GM12874 (cell line): Measurements from ENCODE around the gene SAP30BP.

Experiments
- CTCF ChIP-seq: IDR thresholded peaks from 2 replicates; pipeline ENCODE4 v1.5.1; 2011; ENCODE audit warnings: low read depth, mild to moderate bottlenecking, control low read depth, low read length, moderate library complexity; ENCODE audit not compliant: insufficient read depth

The SAP30BP gene

GRCh38 chr17:75634754-75635609 is 32.2 kb upstream of the SAP30BP start:
- no peak for TF ChIP-seq CTCF

- no peak for TF ChIP-seq CTCF
These were observed 31.4 kb upstream of the SAP30BP start for GRCh38 chr17:75635610-75636202.

GRCh38 chr17:75636381-75637142 is 30.6 kb upstream of the SAP30BP start:
- no peak for TF ChIP-seq CTCF

- TF ChIP-seq CTCF, result no peak
These were observed 30.0 kb upstream of the SAP30BP start for GRCh38 chr17:75637143-75637538.

GRCh38 chr17:75637551-75637950 is 29.6 kb upstream of the SAP30BP start:
- no peak for TF ChIP-seq CTCF

GRCh38 chr17:75638893-75639292 is 28.2 kb upstream of the SAP30BP start:
- TF ChIP-seq CTCF, result no peak

- TF ChIP-seq CTCF, result no peak
These were observed 27.8 kb upstream of the SAP30BP start for GRCh38 chr17:75639327-75639726.
